ENCODE data around the gene NEXN.

DNA sequence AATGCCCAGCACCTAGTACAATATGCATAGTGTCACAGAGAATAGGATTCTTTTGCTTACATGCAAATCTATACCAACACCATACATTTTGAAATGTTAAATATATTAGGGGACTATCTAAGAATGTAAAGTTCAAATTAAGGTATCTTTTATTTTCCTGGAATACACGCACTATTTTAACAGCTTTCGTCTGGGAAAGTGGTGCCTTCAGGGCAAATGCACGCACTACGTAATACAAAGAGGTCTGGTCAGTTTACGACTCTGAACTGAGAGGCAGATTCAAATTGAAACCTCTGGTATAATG, 89.5 kb downstream of the NEXN start:
- TF ChIP-seq CTCF (IDR thresholded peaks at IDR 0.05) (no peak), POLR2AphosphoS5 (IDR thresholded peaks at IDR 0.05) (no peak)

All from breast epithelium (tissue), 3 donors.